CD4-positive, CD25-positive, alpha-beta regulatory T cell (primary cell): Measurements from ENCODE around the gene SBK2. TPM values are rescaled to one million over a fixed set of nuclear protein-coding genes. Genes with fewer than 3 reads are reported as not detected.
"Not testable (repeated sequence)": the region's sequence is repeated elsewhere in the genome, so short reads cannot be mapped to it uniquely, and the experiment has no call there.

ENCODE experiments used
- ATAC-seq, 2 donors: fragments of 150-1000 bp; cut with Tn5 transposase; one replicate each; pipeline ENCODE4 v1.10.0; 2021; ENCODE audit warnings: low read depth in 2 of 2, moderate number of reproducible peaks in 2 of 2, moderate library complexity in 1 of 2
- DNase-seq, 3 donors: peaks; one replicate each; pipeline versions ENCODE4 v3.0.0 to v3.0.0-alpha.2; 2012 to 2022; ENCODE audit warnings: mixed read lengths in 1 of 3
- H3K27ac ChIP-seq: one replicate; pipeline ENCODE4 v1.7.0; 2013; ENCODE audit warnings: mild to moderate bottlenecking, low read length; ENCODE audit not compliant: insufficient read depth, poor library complexity, severe bottlenecking
- H3K27me3 ChIP-seq: one replicate; pipeline ENCODE4 v1.7.0; 2013; ENCODE audit warnings: low read length; ENCODE audit not compliant: control insufficient read depth, insufficient read depth
- H3K36me3 ChIP-seq: one replicate; pipeline ENCODE4 v1.7.0; 2013; ENCODE audit warnings: mild to moderate bottlenecking, low read length, moderate library complexity; ENCODE audit not compliant: control insufficient read depth, insufficient read depth
- H3K4me1 ChIP-seq: 2 replicates; pipeline ENCODE4 v1.7.0; 2013; ENCODE audit warnings: mild to moderate bottlenecking, low read length; ENCODE audit not compliant: insufficient read depth, control insufficient read depth, poor library complexity, severe bottlenecking
- H3K4me3 ChIP-seq: one replicate; pipeline ENCODE4 v1.7.0; 2013; ENCODE audit warnings: low read depth, mild to moderate bottlenecking, low read length, moderate library complexity
- H3K9me3 ChIP-seq, 2 experiments: 1 replicate in 1 of 2; 2 replicates in 1 of 2; pipeline ENCODE4 v1.7.0; 2013; ENCODE audit warnings: low read length in 2 of 2, mild to moderate bottlenecking in 1 of 2, moderate library complexity in 1 of 2; ENCODE audit not compliant: control insufficient read depth in 2 of 2
- H3K27ac Mint-ChIP-seq, 3 donors: one replicate each; pipeline ENCODE4 v1.8.0; 2020 to 2022; ENCODE audit warnings: mild to moderate bottlenecking in 3 of 3, mixed read lengths in 3 of 3, moderate library complexity in 2 of 3
- H3K27me3 Mint-ChIP-seq: one replicate; pipeline ENCODE4 v1.8.0; 2022; ENCODE audit warnings: mild to moderate bottlenecking, mixed read lengths
- H3K36me3 Mint-ChIP-seq: one replicate; pipeline ENCODE4 v1.8.0; 2020; ENCODE audit warnings: mixed read lengths
- H3K4me1 Mint-ChIP-seq, 4 donors: one replicate each; pipeline ENCODE4 v1.8.0; 2020 to 2022; ENCODE audit warnings: mixed read lengths in 4 of 4, mild to moderate bottlenecking in 1 of 4
- H3K4me3 Mint-ChIP-seq, 4 donors: one replicate each; pipeline ENCODE4 v1.8.0; 2020 to 2022; ENCODE audit warnings: mild to moderate bottlenecking in 4 of 4, mixed read lengths in 4 of 4, moderate library complexity in 3 of 4
- H3K9me3 Mint-ChIP-seq, 7 donors: one replicate each; pipeline ENCODE4 v1.8.0; 2020 to 2022; ENCODE audit warnings: mixed read lengths in 7 of 7, mild to moderate bottlenecking in 3 of 7, moderate library complexity in 2 of 7
- polyA plus RNA-seq, 4 donors: library from polyadenylated mRNA; unstranded; fragments of 300-500 nt; fragmentation: Illumina TruSeq; gene quantifications; one replicate each; pipeline ENCODE4 v1.2.3, GENCODE V29; 2021
- total RNA-seq: library from RNA; stranded (reverse); gene quantifications from one replicate; pipeline ENCODE4 v1.2.3, GENCODE V29; 2022

SBK2 gene
- total and polyA plus RNA-seq, 5 donors from 2014 or later: not detected

DNA sequence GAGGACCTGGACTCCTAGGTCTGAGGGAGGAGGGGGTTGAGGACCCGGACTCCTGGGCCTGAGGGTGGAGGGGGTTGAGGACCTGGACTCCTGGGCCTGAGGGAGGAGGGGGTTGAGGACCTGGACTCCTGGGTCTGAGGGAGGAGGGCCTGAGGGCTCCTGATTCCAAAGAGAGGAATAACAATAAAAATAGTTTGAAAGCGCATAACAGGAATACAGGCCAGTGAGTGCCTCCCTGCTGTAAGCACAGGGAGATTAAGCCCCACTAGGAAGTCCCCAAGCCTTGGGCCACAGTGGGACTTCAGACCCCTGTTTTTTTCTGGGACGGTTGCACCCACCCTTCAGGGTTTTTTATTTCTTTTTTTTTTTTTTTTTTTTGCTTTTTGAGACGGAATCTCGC is 1.2 kb upstream of the SBK2 start:
- H3K9me3 ChIP-seq: no peaks in the 10 kb centered on the region
- H3K4me3 ChIP-seq: no peak overlapping the region
- no peak for DNase-seq
- H3K4me1 ChIP-seq: no peaks in the 10 kb centered on the region
- H3K27me3 ChIP-seq: no peaks in the 10 kb centered on the region
- Mint-ChIP-seq H3K4me3 (no peak overlapping the region), H3K27ac (no peak overlapping the region), H3K27me3 (peaks cover under 1% of the 10 kb centered on the region), H3K36me3 (no peaks in the 10 kb centered on the region), H3K9me3 (peaks cover 0 to 1% (median 0%) of the 10 kb centered on the region in 7 donors), H3K4me1 (no peaks in the 10 kb centered on the region)
- ATAC-seq: no peak
- H3K36me3 ChIP-seq: no peaks in the 10 kb centered on the region
- H3K27ac ChIP-seq: no peak overlapping the region

DNA sequence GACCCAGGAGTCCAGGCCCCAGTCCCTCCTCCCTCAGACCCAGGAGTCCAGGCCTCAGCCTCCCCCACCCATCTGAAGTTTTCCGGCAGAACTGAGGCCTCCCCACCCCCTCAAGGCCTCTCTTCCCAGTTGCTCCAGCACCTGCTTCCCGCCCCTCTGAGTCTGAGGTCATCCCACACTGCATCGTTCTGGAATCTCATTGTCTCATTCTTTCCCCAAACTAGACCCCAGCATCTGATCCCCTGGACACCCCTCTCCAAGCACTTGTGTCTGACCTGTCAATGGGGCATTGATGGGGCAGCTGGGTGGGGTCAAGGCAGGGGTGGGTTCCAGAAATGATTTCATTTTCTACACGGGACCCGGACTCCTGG is 793 bp upstream of the SBK2 start:
- no peak overlapping the region for H3K4me3 ChIP-seq
- H3K27ac ChIP-seq: no peak overlapping the region
- Mint-ChIP-seq H3K36me3 (no peaks in the 10 kb centered on the region), H3K27ac (no peak overlapping the region), H3K27me3 (no peaks in the 10 kb centered on the region), H3K4me1 (no peaks in the 10 kb centered on the region), H3K9me3 (peaks cover 0 to 1% (median 0%) of the 10 kb centered on the region in 7 donors), H3K4me3 (no peak overlapping the region)
- ATAC-seq (no peak), DNase-seq (no peak)
- H3K27me3 ChIP-seq: no peaks in the 10 kb centered on the region
- H3K36me3 ChIP-seq: no peaks in the 10 kb centered on the region
- H3K4me1 ChIP-seq: no peaks in the 10 kb centered on the region
- no peaks in the 10 kb centered on the region for H3K9me3 ChIP-seq

DNA sequence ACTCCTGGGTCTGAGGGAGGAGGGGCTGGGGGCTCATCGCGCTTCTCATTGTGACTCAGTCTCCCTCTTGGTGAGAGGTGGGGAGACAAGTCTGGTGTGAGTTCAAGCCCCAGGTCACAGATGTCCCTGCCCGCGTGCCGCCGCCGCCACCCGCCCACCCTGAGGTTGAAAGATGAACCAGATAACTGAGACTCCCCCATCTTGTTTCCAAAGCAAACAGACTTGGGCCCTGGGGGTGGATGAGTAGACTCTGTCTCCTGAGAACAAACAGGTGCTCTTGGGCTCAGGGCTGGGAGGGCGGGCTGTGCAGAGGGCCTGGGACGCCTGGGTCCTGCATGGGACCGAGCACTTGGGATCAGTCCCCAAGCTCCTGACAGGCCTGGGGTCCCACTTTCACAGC is 567 bp downstream of the SBK2 start:
- Mint-ChIP-seq H3K27me3 (no peaks in the 10 kb centered on the region), H3K36me3 (no peaks in the 10 kb centered on the region), H3K9me3 (no peaks in the 10 kb centered on the region), H3K27ac (no peak overlapping the region), H3K4me1 (no peaks in the 10 kb centered on the region), H3K4me3 (no peak overlapping the region)
- DNase-seq (no peak), ATAC-seq (no peak)
- Histone ChIP-seq H3K9me3 (no peaks in the 10 kb centered on the region), H3K4me1 (no peaks in the 10 kb centered on the region), H3K4me3 (no peak overlapping the region), H3K27ac (no peak overlapping the region), H3K27me3 (no peaks in the 10 kb centered on the region), H3K36me3 (no peaks in the 10 kb centered on the region)

DNA sequence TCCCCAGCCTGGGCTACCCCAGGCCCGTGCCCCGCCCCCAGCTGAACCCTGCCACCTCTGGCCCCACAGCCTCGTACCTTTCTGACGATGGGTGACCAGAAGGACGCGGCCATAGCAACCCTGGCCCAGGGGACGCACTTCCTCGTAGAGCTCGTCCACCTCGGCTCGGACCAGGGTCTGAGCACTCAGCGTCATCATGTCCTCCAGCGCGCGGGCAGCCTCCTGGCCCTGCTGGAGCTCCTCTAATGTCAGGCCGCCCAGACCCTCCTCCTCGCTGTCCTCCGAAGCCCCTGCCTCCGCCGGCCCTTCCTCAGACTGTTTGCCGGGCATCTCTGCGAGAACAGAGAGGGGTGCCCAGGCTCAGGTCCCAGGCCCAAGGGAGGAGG is 975 bp downstream of the SBK2 start:
- Histone ChIP-seq H3K27me3 (no peaks in the 10 kb centered on the region), H3K9me3 (no peaks in the 10 kb centered on the region), H3K4me1 (no peaks in the 10 kb centered on the region), H3K27ac (no peak overlapping the region), H3K36me3 (no peaks in the 10 kb centered on the region), H3K4me3 (no peak overlapping the region)
- Mint-ChIP-seq H3K9me3 (no peaks in the 10 kb centered on the region), H3K27ac (no peak overlapping the region), H3K4me3 (no peak overlapping the region), H3K27me3 (no peaks in the 10 kb centered on the region), H3K4me1 (no peaks in the 10 kb centered on the region), H3K36me3 (no peaks in the 10 kb centered on the region)
- ATAC-seq: no peak
- DNase-seq: no peak

DNA sequence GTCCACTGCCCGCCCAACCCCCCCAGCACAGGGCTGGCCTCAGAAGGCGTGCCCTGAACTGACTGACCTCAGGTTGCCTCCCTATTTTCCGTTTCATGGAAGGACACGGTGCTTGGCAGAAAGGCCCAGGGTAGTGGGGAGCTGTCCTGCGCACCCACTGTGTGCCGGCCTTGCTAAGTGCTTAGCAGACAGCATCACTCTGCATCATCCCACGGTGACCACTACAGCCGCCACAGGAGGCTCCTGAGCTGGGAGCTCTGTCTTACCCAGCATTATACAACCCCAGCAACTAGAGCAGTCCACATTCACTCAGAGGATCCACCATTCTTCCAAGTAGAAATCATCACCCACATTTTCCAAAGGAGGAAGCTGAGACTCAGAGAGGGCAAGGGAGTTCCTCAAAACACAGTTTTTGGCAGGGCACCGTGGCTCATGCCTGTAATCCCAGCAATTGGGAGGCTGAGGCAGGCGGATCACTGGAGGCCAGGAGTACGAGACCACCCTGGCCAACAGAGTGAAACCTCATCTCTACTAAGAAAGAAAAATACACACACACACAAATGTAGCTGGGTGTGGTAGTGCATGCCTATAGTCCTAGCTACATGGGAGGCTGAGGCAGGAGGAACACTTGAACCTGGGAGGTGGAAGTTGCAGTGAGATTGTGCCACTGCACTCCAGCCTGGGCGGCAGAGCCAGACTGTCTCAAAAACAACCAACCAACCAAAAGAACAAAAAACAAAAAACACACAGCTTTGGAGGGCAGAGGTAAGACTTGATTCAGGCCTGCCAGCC is 1.6 kb downstream of the SBK2 start:
- Mint-ChIP-seq H3K27me3 (no peaks in the 10 kb centered on the region), H3K27ac (no peak overlapping the region), H3K4me1 (no peaks in the 10 kb centered on the region), H3K36me3 (no peaks in the 10 kb centered on the region), H3K4me3 (no peak overlapping the region), H3K9me3 (no peaks in the 10 kb centered on the region)
- H3K4me3 ChIP-seq: no peak overlapping the region
- H3K9me3 ChIP-seq: no peaks in the 10 kb centered on the region
- DNase-seq (no peak), ATAC-seq (no peak)
- H3K27ac ChIP-seq: no peak overlapping the region
- H3K27me3 ChIP-seq: no peaks in the 10 kb centered on the region
- H3K4me1 ChIP-seq: no peaks in the 10 kb centered on the region
- H3K36me3 ChIP-seq: no peaks in the 10 kb centered on the region

DNA sequence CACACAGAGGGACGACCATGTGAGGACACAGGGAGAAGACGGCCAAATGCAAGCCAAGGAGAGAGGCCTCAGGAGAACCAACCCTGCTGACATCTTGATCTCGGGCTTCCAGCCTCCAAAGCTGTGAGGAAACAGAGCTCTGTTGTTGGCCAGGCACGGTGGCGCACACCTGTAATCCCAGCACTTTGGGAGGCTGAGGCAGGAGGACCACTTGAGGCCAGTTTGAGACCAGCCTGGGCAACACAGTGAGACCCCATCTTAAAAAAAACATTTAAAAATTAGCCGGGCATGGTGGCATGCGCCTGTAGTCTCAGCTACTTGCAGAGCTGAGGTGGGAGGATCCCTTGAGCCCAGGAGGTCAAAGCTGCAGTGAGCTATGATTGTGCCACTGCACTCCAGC is 2.7 kb downstream of the SBK2 start:
- not testable (repeated sequence) for ATAC-seq, H3K27ac ChIP-seq, H3K4me1 Mint-ChIP-seq, H3K36me3 Mint-ChIP-seq, H3K9me3 ChIP-seq, H3K4me1 ChIP-seq, H3K36me3 ChIP-seq, H3K4me3 ChIP-seq, H3K9me3 Mint-ChIP-seq, DNase-seq, H3K27me3 ChIP-seq, H3K4me3 Mint-ChIP-seq, H3K27me3 Mint-ChIP-seq, H3K27ac Mint-ChIP-seq

DNA sequence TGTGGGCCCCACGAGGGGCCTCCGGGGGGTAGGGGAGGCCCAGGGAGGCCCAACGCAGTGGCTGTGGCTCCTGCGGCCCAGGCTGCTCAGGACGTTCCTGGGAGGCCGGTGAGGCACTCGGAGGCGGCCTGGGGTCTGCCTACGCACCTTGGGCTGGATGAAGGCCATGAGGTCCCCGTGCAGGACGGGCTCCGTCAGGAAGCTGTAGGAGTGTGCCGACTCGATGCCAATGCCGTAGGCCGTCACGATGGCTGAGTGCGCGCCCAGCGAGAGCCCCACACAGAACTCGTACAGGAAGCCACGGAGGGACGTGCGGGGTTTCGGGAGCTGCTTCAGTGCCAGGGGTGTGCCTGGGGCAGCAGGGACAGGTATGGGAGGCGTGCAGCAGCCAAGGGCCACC is 5.9 kb downstream of the SBK2 start:
- DNase-seq (no peak), ATAC-seq (no peak)
- H3K36me3 Mint-ChIP-seq: no peaks in the 10 kb centered on the region
- no peaks in the 10 kb centered on the region for H3K4me1 ChIP-seq
- H3K4me3 ChIP-seq: no peak overlapping the region
- H3K27ac ChIP-seq: no peak overlapping the region
- H3K9me3 ChIP-seq: no peaks in the 10 kb centered on the region
- H3K4me1 Mint-ChIP-seq: no peaks in the 10 kb centered on the region
- no peak overlapping the region for H3K4me3 Mint-ChIP-seq
- no peaks in the 10 kb centered on the region for H3K27me3 ChIP-seq
- no peaks in the 10 kb centered on the region for H3K9me3 Mint-ChIP-seq
- H3K27ac Mint-ChIP-seq: no peak overlapping the region
- H3K36me3 ChIP-seq: no peaks in the 10 kb centered on the region
- no peaks in the 10 kb centered on the region for H3K27me3 Mint-ChIP-seq

DNA sequence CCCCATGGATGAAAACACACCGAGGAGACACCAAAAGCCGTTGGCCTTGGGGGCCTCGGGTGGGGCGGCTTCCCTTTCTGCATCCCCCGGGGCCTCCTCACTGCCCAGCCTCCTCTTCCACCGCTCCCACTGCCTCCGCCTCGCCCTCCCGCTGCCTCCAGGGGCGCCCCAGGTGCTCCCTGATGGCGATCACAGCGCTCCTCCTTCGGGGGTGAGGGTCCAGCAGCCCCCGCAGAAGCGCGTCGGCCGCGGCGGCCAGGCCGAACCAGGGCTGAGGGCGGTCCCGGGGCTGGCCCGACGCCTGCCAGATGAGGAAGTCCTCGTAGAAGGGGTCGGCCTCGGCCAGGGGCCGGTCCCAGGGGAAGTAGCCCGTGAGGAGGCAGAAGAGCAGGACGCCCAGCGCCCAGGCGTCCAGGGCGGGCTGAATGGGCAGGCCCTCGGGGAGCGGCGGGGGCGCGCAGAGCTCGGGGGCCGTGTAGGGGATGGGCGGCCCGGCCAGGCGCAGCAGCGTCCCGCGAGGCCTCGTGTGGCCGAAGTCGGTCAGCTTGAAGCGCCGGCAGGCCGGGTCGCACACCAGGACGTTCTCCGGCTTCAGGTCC is 7.2 kb downstream of the SBK2 start:
- no peak overlapping the region for H3K4me3 Mint-ChIP-seq
- Histone ChIP-seq H3K4me3 (no peak overlapping the region), H3K27ac (no peak overlapping the region), H3K4me1 (no peaks in the 10 kb centered on the region), H3K27me3 (no peaks in the 10 kb centered on the region), H3K36me3 (no peaks in the 10 kb centered on the region), H3K9me3 (no peaks in the 10 kb centered on the region)
- H3K27ac Mint-ChIP-seq: no peak overlapping the region
- no peak for ATAC-seq
- no peaks in the 10 kb centered on the region for H3K27me3 Mint-ChIP-seq
- DNase-seq: no peak
- H3K9me3 Mint-ChIP-seq: no peaks in the 10 kb centered on the region
- H3K4me1 Mint-ChIP-seq: no peaks in the 10 kb centered on the region
- H3K36me3 Mint-ChIP-seq: no peaks in the 10 kb centered on the region
